HG03520 (cell line): Measurements from ENCODE around the gene ECHS1.

Experiments
- ATAC-seq: cut with Tn5 transposase; IDR thresholded peaks from one replicate; pipeline ENCODE4 v1.9.1; 2021; ENCODE audit warnings: mild to moderate bottlenecking, moderate library complexity; ENCODE audit not compliant: unreplicated experiment

Gene ECHS1

DNA sequence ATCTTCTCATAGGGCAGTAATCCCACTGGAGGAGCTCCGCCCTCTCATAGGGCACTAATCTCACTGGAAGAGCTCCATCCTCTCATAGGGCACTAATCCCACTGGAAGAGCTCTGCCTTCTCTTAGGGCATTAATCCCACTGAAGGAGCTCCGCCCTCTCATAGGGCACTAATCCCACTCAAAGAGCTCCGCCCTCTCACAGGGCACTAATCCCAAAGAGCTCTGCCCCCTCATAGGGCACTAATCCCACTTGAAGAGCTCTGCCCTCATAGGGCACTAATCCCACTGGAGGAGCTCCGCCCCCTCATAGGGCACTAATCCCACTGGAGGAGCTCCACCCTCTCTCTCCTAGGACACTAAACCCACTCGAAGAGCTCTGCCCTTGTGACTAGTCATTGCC lies 11.9 kb downstream of the ECHS1 start:
- no peak for ATAC-seq

GRCh38 chr10:133359972-133360610 lies 13.1 kb downstream of the ECHS1 start:
- ATAC-seq = no peak

DNA sequence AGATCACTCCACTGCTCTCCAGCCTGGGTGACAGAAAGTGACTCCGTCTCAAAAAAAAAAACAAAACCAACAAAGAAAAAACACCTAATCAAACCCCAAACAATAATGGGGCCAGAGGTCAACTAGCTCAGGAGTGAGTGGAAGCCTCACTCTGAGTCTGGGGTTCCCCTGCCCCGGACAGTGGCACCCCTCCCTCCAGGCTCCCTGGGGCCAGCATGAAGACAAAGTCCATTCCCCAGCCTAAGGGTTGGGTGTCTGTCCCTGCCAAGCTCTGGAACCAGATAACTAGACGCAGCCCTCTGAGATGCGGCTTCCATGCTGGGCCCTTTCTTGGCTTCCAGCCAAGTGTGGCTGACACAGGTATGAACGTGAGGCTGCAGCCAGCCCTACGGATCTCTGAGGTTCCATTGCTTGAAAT lies 13.6 kb downstream of the ECHS1 start:
- ATAC-seq = no peak

- no peak for ATAC-seq
These were observed 14.2 kb downstream of the ECHS1 start for GRCh38 chr10:133358925-133359310.

DNA sequence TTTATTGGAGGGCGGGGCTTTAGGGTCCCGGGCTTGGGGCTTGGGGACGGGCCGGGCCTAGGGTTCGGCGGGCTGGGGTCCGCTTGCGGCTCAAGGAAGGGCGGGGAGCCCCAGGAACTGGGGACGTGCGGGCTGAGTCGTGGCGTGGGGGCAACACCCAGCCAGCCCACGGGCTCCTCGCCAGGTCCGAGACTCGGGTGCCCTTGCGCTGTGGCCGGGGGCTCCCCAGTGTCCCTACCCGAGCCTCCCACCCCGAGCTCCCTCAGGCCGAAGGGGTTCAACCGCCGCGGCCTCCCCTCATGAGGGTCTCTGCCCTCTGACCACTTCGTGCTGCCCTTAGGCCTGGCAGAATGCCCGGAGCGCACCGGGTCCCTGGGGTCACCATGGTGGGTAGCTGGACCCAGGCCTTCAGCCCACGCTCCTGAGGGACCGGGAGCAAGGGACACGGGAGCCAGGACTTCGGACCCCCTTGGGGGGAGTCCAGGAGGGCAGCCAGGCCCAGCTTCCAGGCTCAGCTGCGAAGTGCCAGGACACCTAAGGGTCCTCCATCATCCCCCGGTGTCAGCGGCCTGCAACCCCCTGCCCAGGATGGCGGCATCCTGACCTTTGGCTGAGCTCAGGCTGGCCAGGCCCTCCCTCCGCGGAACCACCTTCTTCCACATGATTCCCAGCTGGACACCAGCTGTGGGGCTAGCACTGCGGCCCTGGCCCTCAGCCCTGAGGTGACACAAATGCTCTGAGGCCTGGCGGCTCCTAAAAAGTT lies 14.8 kb downstream of the ECHS1 start:
- no peak for ATAC-seq

- ATAC-seq = peak; percentile 65
These were observed 15.6 kb downstream of the ECHS1 start, which contains the start of gene FUOM for GRCh38 chr10:133357285-133358161. Gene FUOM (minus strand): TSS chr10:133358019. CDS start chr10:133358007, 12 bp downstream.

DNA sequence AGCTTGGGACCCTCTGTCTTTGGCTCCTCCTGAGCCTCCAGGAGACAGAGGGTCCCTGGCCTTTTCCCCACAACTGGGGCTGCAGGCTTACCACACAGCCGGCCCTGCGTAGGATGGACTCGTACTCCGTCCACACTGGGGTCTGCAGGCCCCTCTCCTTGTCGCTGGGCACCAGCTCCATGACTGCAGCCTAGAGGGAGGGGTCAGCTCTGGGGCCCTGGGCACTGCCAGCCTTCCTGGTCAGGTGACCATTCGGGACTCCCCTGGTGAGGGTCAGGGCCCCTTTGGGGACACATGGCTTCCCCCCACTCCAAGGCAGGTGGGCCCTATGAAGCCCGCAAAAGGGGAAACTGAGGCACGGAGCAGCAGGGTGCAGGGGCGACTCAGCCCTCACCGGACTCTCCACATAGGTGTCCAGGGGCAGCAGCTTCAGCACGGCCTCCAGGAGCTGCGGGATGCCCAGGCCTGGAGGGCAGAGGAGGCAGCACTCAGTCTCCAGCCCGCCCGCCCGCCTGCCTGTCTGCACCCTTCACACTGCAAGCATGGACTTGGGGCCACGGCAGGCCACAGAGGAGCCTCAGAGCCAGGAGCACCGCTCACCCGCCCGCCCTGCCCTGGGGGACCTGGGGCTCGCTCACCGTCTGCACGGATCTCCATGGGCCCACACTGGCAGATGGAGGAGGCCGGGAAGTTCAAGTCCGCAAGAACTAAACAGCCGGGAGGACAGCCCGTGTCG lies 16.4 kb downstream of the ECHS1 start:
- ATAC-seq = no peak

DNA sequence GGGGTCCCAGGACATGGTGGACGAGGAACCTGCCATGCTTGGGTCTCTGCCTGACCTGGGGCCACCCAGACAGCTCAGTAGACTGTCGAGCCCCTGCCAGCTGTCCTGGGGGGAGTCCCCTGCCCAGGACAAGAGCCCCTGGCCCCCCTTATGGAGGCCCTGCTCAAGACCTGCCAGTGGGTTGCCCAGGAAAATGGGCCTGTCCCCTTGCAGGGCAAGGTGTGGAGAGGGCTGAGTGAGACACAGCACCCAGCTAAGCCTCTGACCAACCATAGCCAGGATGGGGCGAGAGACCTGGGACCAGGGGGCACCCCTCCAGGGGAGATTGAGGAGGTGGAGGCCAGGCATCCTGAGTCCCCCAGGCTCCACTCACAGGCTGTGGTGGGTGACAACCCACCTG lies 17.2 kb downstream of the ECHS1 start:
- no peak for ATAC-seq

GRCh38 chr10:133355266-133355665 lies 17.9 kb downstream of the ECHS1 start:
- ATAC-seq = no peak

- ATAC-seq = no peak
These were observed 18.4 kb downstream of the ECHS1 start for GRCh38 chr10:133354672-133355240.

DNA sequence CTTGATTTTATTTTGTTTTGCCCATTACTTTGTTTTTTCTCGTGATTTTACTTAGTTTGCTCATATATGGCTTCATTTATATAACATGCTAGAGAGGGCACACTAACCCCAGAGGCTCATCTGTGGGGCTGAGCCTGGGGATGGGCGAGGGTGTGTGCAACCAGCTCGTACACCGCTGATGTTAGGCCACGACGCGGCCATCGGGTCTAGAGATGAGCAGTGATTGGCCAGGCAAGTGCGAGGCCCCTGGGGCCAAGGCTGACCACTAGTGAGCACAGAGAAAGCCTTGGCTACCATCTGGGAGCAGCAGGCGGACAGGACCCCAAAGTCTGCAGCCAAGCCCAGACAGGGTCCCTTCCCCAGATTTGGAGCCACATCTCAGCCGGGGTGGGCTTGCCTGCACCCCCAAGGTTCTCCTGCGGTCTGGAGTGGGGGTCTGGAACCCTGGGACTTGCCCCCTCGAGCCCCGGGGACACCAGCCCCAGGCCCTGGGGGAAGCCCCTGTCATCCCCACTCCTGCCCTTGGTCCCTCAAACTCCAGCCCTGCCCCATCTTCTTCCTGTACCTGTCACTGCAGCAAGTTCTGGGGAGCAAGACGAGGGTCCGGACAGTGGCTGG lies 19.1 kb downstream of the ECHS1 start:
- no peak for ATAC-seq

GRCh38 chr10:133353202-133353959 lies 19.8 kb downstream of the ECHS1 start:
- no peak for ATAC-seq

DNA sequence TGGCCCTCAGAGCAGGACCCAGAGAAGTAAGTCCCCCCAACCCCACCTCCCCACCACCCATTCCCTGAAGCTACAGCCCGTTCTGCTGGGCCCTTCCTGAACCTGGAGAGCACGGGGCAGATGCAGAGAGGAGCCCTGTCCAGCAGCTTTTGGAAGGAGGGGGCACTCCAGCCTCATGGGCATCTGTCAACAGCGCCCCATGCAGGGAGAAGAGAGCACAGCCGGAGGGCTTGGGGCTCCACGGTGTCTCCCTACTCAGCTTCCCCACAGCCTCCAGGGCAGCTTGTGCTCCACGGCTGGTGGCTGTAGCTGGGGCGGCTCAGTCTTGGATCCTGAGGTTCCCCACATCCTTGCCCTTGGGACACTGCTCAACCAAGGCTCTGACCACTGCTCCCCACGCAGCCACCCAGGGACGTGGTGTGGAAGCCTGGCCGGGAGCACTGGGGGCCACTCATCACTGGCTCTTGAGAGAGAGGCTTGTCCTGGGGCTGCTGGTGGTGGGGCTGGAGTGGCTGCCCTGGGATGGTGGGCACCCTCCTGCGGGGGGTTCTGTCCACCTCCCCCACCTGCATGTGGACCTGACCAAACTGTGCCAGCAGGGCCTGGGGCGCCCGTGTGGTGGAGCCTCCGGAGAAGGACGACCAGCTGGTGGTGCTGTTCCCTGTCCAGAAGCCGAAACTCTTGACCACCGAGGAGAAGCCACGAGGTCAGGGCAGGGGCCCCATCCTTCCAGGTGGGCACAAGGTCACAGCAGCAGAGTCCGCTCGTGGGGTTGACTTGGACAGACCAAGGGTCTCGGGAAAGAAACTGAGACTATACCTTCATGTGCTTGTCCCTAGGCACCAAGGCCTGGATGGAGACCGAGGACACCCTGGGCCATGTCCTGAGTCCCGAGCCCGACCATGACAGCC lies 21.5 kb downstream of the ECHS1 start:
- ATAC-seq = no peak

GRCh38 chr10:133350950-133351329 lies 22.2 kb downstream of the ECHS1 start:
- no peak for ATAC-seq

- ATAC-seq = no peak
These were observed 22.7 kb downstream of the ECHS1 start for GRCh38 chr10:133350283-133350949.

- no peak for ATAC-seq
These were observed 23.6 kb downstream of the ECHS1 start for GRCh38 chr10:133349577-133350011.

GRCh38 chr10:133349160-133349568 lies 24.0 kb downstream of the ECHS1 start:
- no peak for ATAC-seq
